Stimulated activated CD4-positive, alpha-beta T cell treated with anti-CD3 and anti-CD28 coated beads, TNF-alpha, amount 100 ng/mL, for 4 hours (primary cell): ENCODE measurements around the gene CRNKL1.

Experiments
- DNase-seq, 3 experiments: peaks; one replicate each; pipeline ENCODE4 v3.0.0-alpha.2; 2020; ENCODE audit warnings: low read depth in 3 of 3

The CRNKL1 gene

DNA sequence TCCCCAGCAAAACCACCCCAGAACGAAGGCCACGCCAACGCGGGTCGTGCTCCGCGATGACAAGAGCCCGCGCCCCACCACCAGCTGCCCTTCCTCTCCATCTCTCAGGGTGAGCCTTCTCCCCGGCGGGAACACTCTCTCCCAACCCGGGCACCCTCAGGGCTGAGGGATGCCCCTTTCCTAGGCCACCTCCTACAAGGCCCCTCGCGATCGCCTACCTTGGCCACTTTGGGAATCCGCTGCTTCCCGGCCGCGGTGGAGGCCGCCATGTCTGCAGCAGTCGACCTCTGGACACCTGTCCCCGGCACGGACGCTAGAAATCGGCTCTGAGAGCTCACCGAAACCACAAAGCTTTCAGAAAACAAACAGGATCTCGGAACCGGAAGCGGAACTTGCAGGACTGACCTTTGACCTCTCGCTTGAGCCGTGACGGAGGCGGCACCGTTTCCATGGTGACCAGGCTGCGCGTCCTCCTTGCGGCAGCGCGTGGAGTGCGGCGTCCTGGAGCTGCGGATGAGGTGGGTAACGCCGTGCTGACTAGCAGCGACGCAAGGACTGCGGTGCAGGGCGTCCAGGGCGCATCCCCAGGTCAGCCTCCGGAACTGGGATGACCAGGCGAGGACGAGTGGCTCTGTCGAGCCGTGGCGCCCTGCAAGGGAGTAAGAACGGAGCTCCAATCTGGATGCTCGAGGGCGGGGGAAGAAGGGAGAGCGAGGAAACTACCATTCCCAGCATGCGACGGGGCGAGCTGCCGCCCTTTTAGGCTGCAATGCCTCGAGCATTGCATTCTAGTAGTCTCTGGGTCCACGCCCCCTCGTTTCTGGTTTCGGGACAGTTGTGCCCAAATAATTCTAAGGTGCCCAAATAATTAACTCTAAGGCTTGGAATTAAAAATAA, at the start of gene CRNKL1, which contains the start of gene CFAP61:
CRNKL1 (minus strand) TSS at position 393 of the 897 bp plus-strand sequence; CDS start at position 269, 124 bp downstream.
CFAP61 (plus strand) TSS at position 459 of the 897 bp plus-strand sequence. CDS start 4,122 bp downstream, outside the sequence.
- DNase-seq = peak; percentile 91 to 95 (median 94)

DNA sequence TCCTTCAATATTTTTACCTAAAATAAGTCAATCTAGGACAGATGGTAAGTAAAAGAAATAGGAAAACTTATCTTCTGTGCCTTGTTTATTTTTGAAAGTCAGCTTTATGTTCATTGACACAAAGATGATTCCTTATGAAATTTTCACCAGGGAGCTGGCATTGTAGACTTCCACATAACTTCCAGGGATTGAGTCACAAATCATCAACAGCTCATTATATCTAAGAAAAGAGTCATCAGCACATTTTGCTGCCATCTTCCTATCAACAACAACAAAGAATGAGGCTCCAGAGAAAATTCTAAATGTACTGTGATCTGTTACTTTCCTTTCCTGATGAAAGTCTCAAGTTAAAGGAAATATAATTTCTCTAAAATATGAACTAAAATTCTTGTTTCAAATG, 48.6 kb upstream of the CRNKL1 start:
- DNase-seq = no peak

DNA sequence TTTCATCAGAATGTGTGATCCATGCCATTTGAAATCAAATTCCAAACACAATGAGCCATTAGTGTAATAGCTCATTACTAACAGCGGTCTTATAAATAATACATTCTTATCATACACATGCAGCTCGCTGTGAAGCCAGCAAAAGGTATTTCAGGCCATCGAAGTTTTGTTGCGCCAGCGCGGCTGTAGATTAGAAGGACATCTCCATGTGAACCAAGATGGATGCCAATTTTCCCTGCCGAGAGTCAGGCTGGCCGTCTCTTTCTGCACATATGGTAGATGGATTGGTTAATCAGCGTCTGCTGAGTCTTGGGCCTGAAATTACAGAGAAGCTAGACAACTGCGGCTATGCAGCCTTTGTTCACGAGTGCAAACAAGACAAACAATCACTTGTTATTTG, 44.2 kb upstream of the CRNKL1 start:
- no peak for DNase-seq

DNA sequence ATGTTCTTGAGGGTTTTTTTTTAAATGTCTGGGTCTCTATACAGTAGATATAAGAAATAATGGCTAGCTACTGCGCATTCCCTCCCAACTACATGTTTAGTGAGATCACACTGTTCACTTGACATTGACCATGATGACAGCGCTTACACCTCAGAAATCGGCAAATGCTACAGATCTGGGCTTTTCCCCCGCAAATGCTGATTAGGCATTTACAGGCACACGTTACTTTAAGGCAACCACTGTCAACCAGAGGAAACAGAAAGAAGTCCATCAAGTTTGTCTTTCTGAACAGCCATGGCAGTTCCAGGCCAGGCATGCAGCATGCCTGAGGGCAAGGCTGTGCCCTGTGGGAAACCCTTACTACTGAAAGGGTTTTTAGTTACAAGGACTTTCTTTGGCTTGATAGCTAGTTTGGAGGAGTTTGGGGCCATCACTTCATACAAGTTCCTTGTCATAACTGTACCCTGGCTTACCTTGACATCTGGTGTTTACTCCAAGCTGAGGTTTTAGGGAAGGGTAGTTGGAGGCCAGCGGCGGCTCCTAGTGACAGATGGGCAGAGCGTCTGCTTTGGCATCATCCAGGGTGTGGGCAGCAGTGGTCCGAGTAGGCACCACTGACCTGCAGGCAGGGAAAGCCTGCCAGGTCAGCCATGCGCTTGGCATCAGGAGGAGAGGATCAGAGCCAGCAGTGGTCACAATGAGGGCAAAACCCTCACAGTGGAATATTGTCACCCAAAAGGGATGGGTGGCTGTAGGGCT, 43.0 kb upstream of the CRNKL1 start:
- no peak for DNase-seq

DNA sequence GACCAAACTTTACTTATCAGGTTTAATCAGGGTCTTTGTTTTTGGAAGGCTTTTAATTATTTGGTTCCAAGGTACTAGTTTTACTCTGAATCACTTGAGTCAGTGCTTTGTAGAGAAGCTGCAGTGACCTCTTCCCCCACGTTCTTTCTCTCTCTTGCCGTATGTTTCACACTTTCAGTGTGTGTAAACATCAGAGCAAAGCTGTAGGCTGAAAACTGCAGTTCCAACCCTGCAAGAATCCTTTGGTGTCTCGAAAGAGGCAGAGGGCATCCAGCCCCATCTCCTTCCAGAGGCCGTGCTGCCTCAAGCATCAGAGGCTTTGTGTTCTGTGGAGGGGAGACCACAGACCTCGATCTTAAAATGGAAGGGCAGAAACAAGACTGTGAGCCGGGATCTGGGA, 42.1 kb upstream of the CRNKL1 start:
- DNase-seq = no peak

DNA sequence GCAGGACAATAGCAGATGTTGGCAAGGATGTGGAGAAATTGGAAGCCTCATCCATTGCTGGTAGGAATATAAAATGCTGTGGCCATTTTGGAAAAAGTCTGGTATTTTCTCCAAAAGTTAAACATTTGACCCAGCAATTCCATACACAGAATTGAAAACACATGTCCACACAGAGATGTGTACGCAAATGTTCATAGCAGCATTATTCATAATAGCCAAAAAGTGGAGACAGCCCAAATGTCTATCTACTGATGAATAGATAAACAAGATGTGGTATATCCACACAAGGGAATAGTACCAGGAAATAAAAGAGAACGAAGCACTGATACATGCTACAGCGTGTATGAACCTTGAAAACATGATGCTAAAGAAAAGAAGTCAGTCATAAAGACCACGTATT, 40.6 kb upstream of the CRNKL1 start:
- DNase-seq = no peak

DNA sequence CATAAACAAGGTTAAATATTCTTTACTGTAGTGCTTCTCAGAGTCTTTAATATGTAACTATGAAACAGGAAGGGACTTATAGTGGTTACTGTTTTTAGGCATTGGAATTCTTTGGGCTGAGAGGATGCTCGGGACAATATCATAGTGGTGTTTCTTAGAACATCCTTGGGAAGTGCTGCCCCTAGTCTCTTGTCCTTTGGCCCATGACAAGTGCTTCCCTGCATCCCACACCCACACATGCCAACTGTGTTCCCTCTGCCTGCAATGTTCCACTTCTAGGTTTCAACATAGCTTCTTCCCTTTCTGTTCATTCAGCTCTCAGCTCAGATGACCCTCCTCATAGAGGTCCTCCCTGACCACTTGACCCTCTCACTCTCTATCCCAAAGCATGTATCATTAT, 37.7 kb upstream of the CRNKL1 start:
- DNase-seq = no peak

DNA sequence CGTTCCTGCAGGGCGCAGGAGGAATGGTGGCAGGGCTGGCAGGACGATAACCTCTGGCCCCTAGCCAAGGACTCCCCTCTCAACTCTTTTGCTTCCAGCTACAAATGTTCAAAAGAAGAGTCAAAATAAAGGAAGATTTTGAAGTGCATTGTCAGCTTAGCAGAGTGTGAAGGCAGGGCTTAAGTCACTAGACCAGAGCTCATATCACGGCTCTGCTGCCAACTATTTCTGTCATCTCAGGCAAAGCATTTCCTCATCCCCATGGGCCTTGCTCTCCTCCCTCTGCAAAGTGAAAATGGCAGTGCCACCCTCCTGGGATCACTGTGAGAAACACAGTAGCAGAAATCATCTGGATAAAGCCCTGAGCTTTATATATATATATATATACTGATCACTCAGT, 36.8 kb upstream of the CRNKL1 start:
- no peak for DNase-seq

DNA sequence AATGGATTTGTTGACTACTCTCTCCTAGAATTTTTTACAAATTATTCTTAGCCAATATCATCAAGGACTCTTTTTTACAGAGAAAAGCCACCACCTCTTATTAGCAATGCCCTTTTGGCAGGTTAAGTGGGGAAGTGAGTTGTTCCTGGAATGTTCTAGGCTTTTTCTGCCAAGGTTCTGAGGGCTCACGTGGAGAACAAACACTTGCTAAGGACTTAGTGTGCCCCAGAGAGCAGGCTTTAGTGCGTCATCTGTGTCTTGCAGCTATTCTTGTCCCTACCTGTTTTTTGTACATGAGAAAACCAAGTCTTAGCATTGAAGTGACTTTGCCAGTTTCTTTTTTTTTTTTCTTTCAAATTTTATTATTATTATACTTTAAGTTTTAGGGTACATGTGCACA, 33.5 kb upstream of the CRNKL1 start:
- DNase-seq = no peak

DNA sequence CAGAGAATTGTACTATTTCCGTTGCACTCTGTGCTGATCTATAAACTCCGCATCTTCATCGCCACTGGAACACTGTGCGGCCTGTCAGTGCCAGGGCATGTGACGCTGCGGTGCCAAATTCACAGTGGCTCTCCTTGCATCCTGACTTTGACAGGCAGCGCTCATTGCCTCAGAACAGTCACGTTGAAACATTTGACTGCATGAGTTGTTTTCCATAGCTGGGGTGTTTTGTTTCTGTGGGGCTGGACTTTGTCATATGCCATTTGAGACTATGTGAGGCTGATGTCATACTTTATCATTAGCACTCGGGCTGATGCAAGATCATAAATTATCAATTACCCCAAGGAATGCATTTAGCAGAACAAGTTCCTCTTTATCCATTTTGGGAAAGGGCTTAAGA, 32.8 kb upstream of the CRNKL1 start:
- DNase-seq = no peak

DNA sequence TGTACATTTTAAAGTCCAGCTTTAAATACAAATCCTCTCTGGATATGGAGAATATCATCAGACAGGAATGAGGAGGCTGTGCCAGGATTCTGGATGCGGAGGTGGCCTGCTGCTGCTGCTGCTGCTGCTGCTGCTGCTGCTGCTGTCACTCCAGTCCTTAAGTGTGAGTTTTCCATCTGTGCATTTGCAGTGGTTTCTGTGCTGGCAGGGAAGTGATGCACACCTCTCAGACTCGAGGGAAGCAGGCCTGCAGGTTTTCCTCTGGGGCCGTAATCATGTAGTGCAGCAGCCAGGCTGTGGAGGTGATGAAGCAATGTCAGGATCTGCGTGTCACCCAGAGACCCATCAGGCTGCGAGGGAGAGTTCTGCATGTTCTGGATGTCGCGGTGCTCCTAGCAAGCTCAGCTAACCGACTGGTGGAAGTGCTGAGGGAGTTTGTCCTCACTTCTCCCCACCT, 32.1 kb upstream of the CRNKL1 start:
- DNase-seq = no peak

DNA sequence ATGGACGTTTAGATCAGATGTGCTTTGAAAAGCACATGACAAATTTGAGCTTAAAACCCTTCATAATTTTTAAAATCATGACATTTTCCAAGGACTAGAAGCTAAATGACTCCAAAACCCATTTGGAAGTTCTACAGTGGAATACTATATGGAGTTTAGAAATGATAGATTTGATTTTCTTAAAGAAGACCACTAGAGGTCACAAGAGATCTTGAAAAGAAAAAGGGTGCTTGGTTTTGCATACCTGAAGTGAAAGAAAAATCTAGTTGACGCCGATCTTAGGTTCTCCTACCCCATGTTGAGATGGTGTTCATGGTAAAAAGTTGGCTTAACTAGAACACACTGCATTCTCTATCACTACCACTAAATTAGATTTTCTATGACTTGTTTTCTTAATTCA, 31.5 kb upstream of the CRNKL1 start:
- DNase-seq = no peak

DNA sequence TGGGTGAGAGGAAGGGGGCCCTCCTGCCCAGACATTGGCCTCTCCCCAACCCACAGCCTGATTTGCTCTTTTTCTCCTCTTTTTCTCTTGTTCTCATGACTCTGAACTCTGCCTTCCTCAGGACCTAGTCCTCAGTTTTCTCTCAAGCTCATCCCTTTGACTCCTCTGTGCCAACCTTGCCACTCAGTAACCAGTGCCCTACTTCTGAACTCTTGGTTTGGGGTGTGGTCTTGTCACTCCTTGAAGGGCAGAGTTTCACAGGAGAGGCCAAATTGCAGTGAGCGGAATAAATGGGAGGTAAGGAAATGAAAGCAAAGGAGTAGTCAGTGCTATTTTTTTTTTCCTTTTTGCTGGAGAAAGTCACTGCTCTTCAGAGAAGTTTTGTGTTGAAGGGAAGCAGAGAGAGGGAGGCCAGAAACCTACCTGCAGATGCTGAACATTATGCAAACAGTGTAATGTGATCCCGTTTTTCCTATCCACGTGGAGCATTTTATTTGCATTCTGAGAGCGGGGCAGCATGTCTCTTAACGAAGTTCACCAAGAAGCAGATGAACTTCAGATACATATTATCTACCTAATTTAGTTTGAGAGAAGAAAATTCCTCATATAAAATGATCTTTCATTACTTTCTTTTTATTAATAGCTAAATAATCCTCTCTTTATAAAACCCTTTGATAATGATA, 27.0 kb upstream of the CRNKL1 start:
- DNase-seq = no peak

DNA sequence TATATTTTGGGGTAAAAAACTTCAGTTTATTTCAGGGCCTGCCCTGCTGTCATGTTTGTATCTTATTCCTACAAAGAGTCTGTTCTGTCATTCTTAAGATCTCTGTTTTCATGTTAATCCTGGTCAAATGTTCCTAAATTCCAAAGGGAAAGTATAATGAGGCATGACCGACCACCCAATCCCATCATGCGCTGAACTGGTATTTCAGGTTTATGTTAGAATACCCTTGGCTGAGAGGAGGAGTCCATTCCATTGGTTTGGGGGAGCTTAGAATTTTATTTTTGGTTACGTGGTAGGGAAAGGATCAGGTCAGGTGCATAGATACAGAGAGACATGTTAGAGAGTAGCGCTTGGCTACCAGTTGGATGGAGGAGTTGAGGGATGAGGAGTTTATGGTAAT, 25.8 kb upstream of the CRNKL1 start:
- DNase-seq = no peak

DNA sequence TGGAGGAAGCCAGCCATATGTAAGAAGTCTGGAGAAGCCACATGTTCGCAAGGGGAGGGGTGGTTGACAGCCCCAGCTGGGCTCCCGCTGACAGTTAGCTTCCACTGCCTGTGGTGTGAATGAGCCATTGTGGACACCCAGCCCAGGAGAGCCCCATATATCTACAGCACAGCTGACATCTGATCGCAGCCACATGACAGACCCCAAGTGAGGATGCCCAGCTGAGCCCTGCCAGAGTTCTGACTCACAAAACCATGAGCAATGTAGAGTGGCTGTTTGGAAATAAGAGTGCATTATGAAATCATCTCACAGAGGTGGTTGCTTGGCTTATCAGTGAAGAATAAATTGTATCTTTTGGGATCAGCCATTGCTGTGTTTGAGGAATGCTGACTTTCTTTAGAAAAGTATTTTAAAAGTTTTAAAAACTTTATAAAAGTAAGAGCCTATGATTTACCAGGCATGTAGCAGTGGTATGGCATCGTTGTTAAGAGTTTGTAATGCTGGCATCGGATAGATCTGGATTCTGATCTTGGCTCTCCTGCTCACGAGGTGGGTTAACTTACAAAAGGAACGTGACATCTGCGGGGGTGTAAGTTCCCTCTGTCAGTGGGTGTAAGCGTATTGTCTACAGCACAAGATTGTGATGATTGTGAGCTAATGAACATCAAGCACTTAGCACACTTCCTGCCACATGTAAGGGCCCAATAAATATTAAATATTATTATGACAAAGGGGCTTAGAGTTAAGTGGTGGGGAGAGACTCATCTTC, 24.2 kb upstream of the CRNKL1 start:
- DNase-seq = no peak

DNA sequence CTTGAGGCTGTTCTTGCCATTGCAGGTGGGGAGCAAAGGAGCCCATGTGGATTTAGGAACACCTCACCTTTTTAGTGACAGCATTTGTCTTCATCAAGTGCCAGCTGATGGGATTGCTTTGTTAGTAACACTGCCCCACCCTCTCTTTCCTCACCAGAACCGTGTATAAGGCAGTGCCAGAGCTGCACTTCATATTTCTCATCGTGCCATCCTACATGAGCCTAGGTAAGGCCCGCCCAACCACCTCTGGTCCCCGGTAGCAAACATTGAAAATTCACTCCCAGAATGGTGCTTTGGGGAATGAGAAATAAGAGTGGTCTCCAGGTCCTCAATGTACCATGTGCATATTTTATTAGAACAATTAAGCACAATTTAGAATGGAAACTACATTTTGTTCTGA, 22.8 kb upstream of the CRNKL1 start:
- no peak for DNase-seq

DNA sequence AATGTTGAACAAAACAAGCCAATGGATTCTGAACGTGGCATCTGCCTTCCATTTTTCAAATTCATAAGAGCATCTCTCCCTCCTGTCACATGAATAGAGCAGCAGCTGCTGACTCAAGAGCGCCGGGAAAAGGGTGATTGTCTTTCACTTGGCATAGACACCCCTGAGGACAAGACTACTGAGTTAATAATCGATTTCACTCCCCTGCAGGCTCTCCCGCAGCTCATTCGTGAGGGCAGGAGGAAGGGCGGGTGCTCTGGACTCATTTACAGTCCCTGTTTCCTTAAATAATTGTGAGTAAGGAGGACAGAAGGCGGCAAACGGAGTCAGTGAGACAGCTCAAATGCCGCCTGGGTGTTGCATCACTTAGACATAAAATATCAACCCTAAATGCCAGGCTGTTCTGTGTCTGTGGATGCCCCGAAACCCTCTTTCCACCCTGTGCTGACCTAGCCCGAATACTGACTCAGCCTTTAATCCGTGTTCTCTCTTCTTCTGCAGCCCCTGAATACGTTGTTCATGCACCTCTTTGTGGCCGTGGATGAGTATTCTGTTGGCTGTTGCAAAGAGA, 21.6 kb upstream of the CRNKL1 start:
- no peak for DNase-seq

DNA sequence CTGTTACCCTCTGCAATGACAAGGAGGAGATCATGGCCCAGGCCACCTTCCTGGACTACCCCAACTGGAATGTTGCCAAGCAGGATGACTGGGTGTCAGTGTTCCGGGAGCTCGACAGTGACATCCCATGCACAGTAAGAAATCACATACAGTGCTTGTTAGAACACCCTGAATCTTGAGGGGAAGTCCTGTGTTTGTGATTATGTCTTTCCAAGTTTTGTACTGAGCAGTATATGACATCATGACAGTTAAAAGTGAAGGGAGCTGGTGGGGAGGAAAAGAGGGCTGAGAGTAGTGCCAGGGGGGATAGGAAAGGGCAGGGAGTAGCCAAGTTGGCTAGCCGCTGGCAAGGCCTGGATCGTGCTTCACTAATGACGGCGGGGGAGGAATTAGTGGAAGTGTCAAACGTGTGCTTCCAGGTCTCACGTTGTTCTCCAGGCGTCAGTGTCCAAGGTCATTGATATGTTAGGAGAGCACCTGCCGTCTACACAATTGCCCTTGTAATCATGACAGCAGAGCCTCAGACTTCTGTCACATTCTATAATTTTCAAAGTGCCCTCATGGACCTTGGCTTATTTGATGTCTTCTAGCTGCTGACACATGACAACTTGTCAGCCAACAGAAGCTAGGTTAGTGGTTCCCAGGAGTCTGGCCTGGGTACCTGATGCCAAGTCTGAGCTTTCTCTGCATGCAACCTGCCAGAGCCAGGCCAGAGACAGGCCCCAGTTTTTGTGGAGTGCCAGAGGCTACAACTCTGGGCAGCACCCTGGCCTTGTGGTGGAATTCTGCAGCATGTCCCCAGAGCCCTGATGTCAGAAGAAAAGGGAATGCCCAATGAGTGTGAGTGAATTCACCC, 18.8 kb upstream of the CRNKL1 start:
- no peak for DNase-seq

DNA sequence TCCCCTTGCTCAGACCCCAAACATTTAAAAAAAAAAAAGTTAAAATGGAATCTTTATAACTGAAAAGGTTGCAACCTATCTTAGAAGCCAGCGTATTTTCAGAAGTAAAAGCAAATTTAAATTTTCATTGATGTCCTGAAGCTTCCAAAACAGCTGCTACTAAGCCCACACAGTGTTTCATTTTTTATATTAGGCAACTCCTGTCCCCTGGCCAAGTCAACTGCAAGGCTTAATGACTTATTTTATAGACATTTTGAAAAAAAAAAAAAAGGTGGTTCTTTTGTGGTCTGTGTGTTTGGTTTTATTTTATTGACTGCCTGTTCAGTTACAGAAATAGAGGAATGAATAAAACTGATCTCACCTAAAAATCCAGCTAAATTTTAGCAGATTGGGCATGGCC, 13.1 kb upstream of the CRNKL1 start:
- no peak for DNase-seq
